Measurements from ENCODE around the gene PPP6R2. TPM values are rescaled to one million over a fixed set of nuclear protein-coding genes. Genes with fewer than 3 reads are reported as not detected.

The PPP6R2 gene
- total RNA-seq = 10 to 100 TPM; 32.0 to 56.3 (median 50.9) TPM

GRCh38 chr22:50342651-50343540 lies at the start of gene PPP6R2:
Gene PPP6R2, plus strand, starts transcription at chr22:50343327. Its CDS starts 50,582 bp downstream, at chr22:50393909.
- TF ChIP-seq CTCF (IDR thresholded peaks at IDR 0.05) (no peak), POLR2A (IDR thresholded peaks at IDR 0.05) (no peak)
- 0 to 1% methylated on average over 28 to 66 of the region's 87 CpGs for WGBS, 2 donors
- intact Hi-C loops (cut with DNase I; ENCODE audit: low total_unique reads) = loop anchor here (5.0 kb wide), 1 partner anchor 91 kb away; the partner anchor contains the start of gene HDAC10
- H3K4me3 ChIP-seq (ENCODE audit: low read depth, poor library complexity, severe bottlenecking) = peak within 1 kb of the TSS; percentile 84
- peak; percentile 58 to 96 for DNase-seq (ENCODE audit: low spot score in 2 of 2)

GRCh38 chr22:50293441-50294318 lies 49.4 kb upstream of the PPP6R2 start:
- no peak for DNase-seq (ENCODE audit: low spot score in 2 of 2)
- H3K4me3 ChIP-seq (ENCODE audit: low read depth, poor library complexity, severe bottlenecking) = no peak overlapping the region
- intact Hi-C loops (cut with DNase I; ENCODE audit: low total_unique reads) = no loop called here
- TF ChIP-seq POLR2A (IDR thresholded peaks at IDR 0.05) = no peak
- TF ChIP-seq CTCF (IDR thresholded peaks at IDR 0.05) = no peak
- 17 to 19% methylated on average over 19 to 26 of the region's 42 CpGs for WGBS, 2 donors

GRCh38 chr22:50294319-50294656 lies 48.8 kb upstream of the PPP6R2 start:
- whole genome bisulfite sequencing, 2 donors = 50 to 60% methylated on average over 1 to 5 of the region's 5 CpGs
- intact Hi-C loops (cut with DNase I; ENCODE audit: low total_unique reads) = no loop called here
- DNase-seq (ENCODE audit: low spot score in 2 of 2) = no peak
- no peak for TF ChIP-seq POLR2A (IDR thresholded peaks at IDR 0.05)
- no peak for TF ChIP-seq CTCF (IDR thresholded peaks at IDR 0.05)
- no peak overlapping the region for H3K4me3 ChIP-seq (ENCODE audit: low read depth, poor library complexity, severe bottlenecking)

GRCh38 chr22:50296658-50297490 lies 46.3 kb upstream of the PPP6R2 start:
- TF ChIP-seq CTCF (IDR thresholded peaks at IDR 0.05) (no peak), POLR2A (IDR thresholded peaks at IDR 0.05) (no peak)
- no peak overlapping the region for H3K4me3 ChIP-seq (ENCODE audit: low read depth, poor library complexity, severe bottlenecking)
- DNase-seq (ENCODE audit: low spot score in 2 of 2) = no peak
- intact Hi-C loops (cut with DNase I; ENCODE audit: low total_unique reads) = no loop called here
- WGBS, 2 donors = 65 to 68% methylated on average over 25 to 29 of the region's 29 CpGs

- intact Hi-C loops (cut with DNase I; ENCODE audit: low total_unique reads) = no loop called here
- TF ChIP-seq CTCF (IDR thresholded peaks at IDR 0.05) = no peak
- no peak overlapping the region for H3K4me3 ChIP-seq (ENCODE audit: low read depth, poor library complexity, severe bottlenecking)
- no peak for DNase-seq (ENCODE audit: low spot score in 2 of 2)
- 87 to 91% methylated on average over 20 of the region's 20 CpGs for WGBS, 2 donors
Observed at GRCh38 chr22:50297510-50298265, 45.4 kb upstream of the PPP6R2 start.
